K562 (cell line): ENCODE measurements around the gene CHST8. TPM values are rescaled to one million over a fixed set of nuclear protein-coding genes. Genes with fewer than 3 reads are reported as not detected.

ENCODE experiments used
- ATAC-seq: fragments of 200-7000 bp; cut with Tn5 transposase; 3 replicates; pipeline ENCODE4 v1.9.1; 2020; ENCODE audit warnings: moderate library complexity
- BruUV-seq: library from RNA; stranded (reverse); fragments of 400-500 nt; replicated peaks from 2 replicates; lab custom pipeline; 2021; lab: Mats Ljungman, UMichigan
- CTCF ChIA-PET: fragments of 300-600 bp; formaldehyde crosslinking; extraction: SDS; loops from one replicate; lab custom pipeline; 2021; ENCODE audit warnings: low intra/inter-chr PET ratio; lab: Yijun Ruan, JAX
- POLR2A ChIA-PET: fragments of 300-600, 350-650 bp; sonication (Branson Sonifier 250); formaldehyde crosslinking; extraction: SDS; loops from one replicate; lab custom pipeline; 2021; ENCODE audit warnings: antibody characterized with exemption, inconsistent platforms; lab: Yijun Ruan, JAX
- DNase-seq, 4 experiments: peaks; one replicate each; pipeline versions ENCODE4 v3.0.0 to v3.0.0-alpha.2; 2011 to 2018; ENCODE audit warnings: low spot score in 3 of 4, mixed read lengths in 3 of 4; ENCODE audit errors: extremely low read depth in 1 of 4
- FAIRE-seq: peaks from 2 replicates; lab custom pipeline; 2011; peaks lifted over from hg19 to GRCh38; lab: Jason Lieb, UNC
- H2AFZ ChIP-seq: 2 replicates; pipeline ENCODE4 v1.6.0; 2011; ENCODE audit warnings: low read depth, low read length, control low read depth, inconsistent platforms
- H3K27ac ChIP-seq: fragments of 200-600 bp; 3 replicates; pipeline ENCODE4 v1.8.0; 2011; ENCODE audit warnings: low read depth, mild to moderate bottlenecking, control low read depth, inconsistent platforms, low read length, moderate library complexity, mixed read lengths; ENCODE audit errors: extremely low read depth
- H3K27me3 ChIP-seq, 2 experiments: fragments of 300-600 bp in 1 of 2; 2 replicates in 1 of 2; 3 replicates in 1 of 2; pipeline versions ENCODE4 v1.6.0 to v1.8.0; 2011; ENCODE audit warnings: inconsistent platforms in 2 of 2, low read length in 2 of 2, mild to moderate bottlenecking in 1 of 2, mixed read lengths in 1 of 2, moderate library complexity in 1 of 2; ENCODE audit not compliant: control insufficient read depth in 2 of 2, insufficient read depth in 2 of 2
- H3K36me3 ChIP-seq: fragments of 300-600 bp; 3 replicates; pipeline ENCODE4 v1.8.0; 2011; ENCODE audit warnings: mild to moderate bottlenecking, low read length, inconsistent platforms; ENCODE audit not compliant: control insufficient read depth, insufficient read depth
- H3K4me1 ChIP-seq, 2 experiments: fragments of 200-600 bp in 1 of 2; replicated peaks in 1 of 2; 2 replicates in 1 of 2; 3 replicates in 1 of 2; pipeline versions ENCODE4 v1.5.1 to v1.8.0; 2011; ENCODE audit warnings: inconsistent platforms in 2 of 2, low read length in 2 of 2, mild to moderate bottlenecking in 1 of 2, mixed read lengths in 1 of 2, moderate library complexity in 1 of 2; ENCODE audit not compliant: control insufficient read depth in 2 of 2, insufficient read depth in 2 of 2
- H3K4me2 ChIP-seq: 2 replicates; pipeline ENCODE4 v1.6.1; 2011; ENCODE audit warnings: low read length, control low read depth, inconsistent platforms, mixed read lengths; ENCODE audit not compliant: insufficient read depth
- H3K4me3 ChIP-seq: fragments of 200-600 bp; sonication (generic), shearing (Covaris generic); 2 replicates; pipeline ENCODE4 v1.5.1; 2016; ENCODE audit warnings: control low read depth, inconsistent platforms
- H3K79me2 ChIP-seq: fragments of 200-600 bp; 3 replicates; pipeline ENCODE4 v1.8.0; 2011; ENCODE audit warnings: low read length, inconsistent platforms; ENCODE audit not compliant: control insufficient read depth, insufficient read depth
- H3K9ac ChIP-seq, 2 experiments: 2 replicates each; pipeline versions ENCODE4 v1.6.0 to v1.6.1; 2011; ENCODE audit warnings: low read depth in 2 of 2, low read length in 2 of 2, control low read depth in 1 of 2, inconsistent platforms in 1 of 2, mild to moderate bottlenecking in 1 of 2, mixed read lengths in 1 of 2; ENCODE audit not compliant: insufficient read depth in 1 of 2
- H3K9me1 ChIP-seq: one replicate; pipeline ENCODE4 v1.6.0; 2011; ENCODE audit warnings: inconsistent platforms, mild to moderate bottlenecking, low read length, moderate library complexity; ENCODE audit not compliant: control insufficient read depth, insufficient read depth
- H3K9me3 ChIP-seq: replicated peaks from 2 replicates; pipeline ENCODE4 v1.5.1; 2011; ENCODE audit warnings: low read depth, low read length, inconsistent platforms; ENCODE audit not compliant: control insufficient read depth, insufficient read depth
- H4K20me1 ChIP-seq: replicated peaks from 2 replicates; pipeline ENCODE4 v1.6.1; 2011; ENCODE audit warnings: low read length, inconsistent platforms, mixed read lengths; ENCODE audit not compliant: control insufficient read depth, insufficient read depth
- ARID2 ChIP-seq: fragments of 450-650 bp; IDR thresholded peaks from 2 replicates; pipeline ENCODE4 v1.6.1; 2017; ENCODE audit warnings: antibody characterized with exemption, mild to moderate bottlenecking
- ATF7 ChIP-seq: fragments of 450-650 bp; IDR thresholded peaks from 2 replicates; pipeline ENCODE4 v1.7.1; 2014; ENCODE audit warnings: mild to moderate bottlenecking, moderate library complexity
- CREB5 ChIP-seq: fragments of 250-450 bp; sonication (Bioruptor Pico); IDR thresholded peaks from 2 replicates; pipeline ENCODE4 v1.5.0; 2020; ENCODE audit warnings: mild to moderate bottlenecking
- NFIC ChIP-seq: fragments of 450-650 bp; IDR thresholded peaks from 2 replicates; pipeline ENCODE4 v1.6.1; 2017; ENCODE audit warnings: mild to moderate bottlenecking, inconsistent platforms
- PHB ChIP-seq: fragments of 250-450 bp; sonication (Bioruptor Pico); IDR thresholded peaks from 2 replicates; pipeline ENCODE4 v1.5.0; 2021
- SPI1 ChIP-seq: IDR thresholded peaks from 2 replicates; pipeline ENCODE4 v1.6.1; 2011; ENCODE audit warnings: low read depth, low read length, control low read depth, borderline replicate concordance
- WGBS: fragments of 100-300 bp; shearing (Covaris generic); methylation state at CpG from one replicate; pipeline ENCODE4 v1.1.6; 2016; ENCODE audit warnings: low coverage, mixed read lengths; ENCODE audit not compliant: insufficient coverage; ENCODE audit errors: missing lambda C conversion rate; 5-methylcytosine and 5-hydroxymethylcytosine counted together
- in situ Hi-C: fragments of 300-500 bp; cut with MboI; formaldehyde crosslinking; loops from 4 replicates; pipeline ENCODE4 v1.15.0; 2018; ENCODE audit warnings: inconsistent platforms, mixed read lengths
- intact Hi-C: fragments of 100-400 bp; cut with micrococcal nuclease; formaldehyde crosslinking; loops from 2 replicates; pipeline ENCODE4 v1.14.2; 2022
- polyA plus RNA-seq, 8 experiments: library from polyadenylated mRNA; depleted of rRNA in 4 of 8; stranded (reverse) in 5 of 8; unstranded in 3 of 8; fragments of >200 nt; fragmentation: Nextera tagmentation in 2 of 8; fragmentation: Illumina TruSeq in 1 of 8; extraction: Ambion mirVana in 2 of 8; extraction: Trizol in 1 of 8; gene quantifications; 2 replicates each; pipeline versions ENCODE4 v1.2.1 to v1.2.3, GENCODE V29; 2011 to 2014; ENCODE audit warnings: inconsistent platforms in 1 of 8, missing spikeins in 1 of 8
- total RNA-seq, 7 experiments: library from RNA; depleted of rRNA in 6 of 7; stranded (reverse); fragments of >200 nt in 6 of 7; fragmentation: Illumina TruSeq in 2 of 7; extraction: Trizol in 2 of 7; gene quantifications; 2 replicates each; pipeline versions ENCODE4 v1.2.1 to v1.2.3, GENCODE V29; 2011 to 2021; ENCODE audit warnings: low replicate concordance in 1 of 7

The CHST8 gene
- total and polyA plus RNA-seq, 9 of the 15 experiments (the other 6 are each of a cell fraction or from before 2014, with no cell fraction given), result 0.11 TPM; not detected in 8

- no peak for TF ChIP-seq CREB5 (CRISPR knock-in tag)
- TF ChIP-seq ATF7, result no peak
- no peak for TF ChIP-seq SPI1
Observed at GRCh38 chr19:33634361-33635091, 12.8 kb downstream of the CHST8 start (continued).

GRCh38 chr19:33638167-33639034, 16.6 kb downstream of the CHST8 start:
- WGBS, result under 1% methylated on average over 15 of the region's 15 CpGs
- H3K9me1 ChIP-seq, result no peaks in the 10 kb centered on the region
- no peaks in the 10 kb centered on the region for H3K79me2 ChIP-seq
- ChIA-PET CTCF (no interaction called here), POLR2A (interaction anchor here (0.7 kb wide), 1 partner anchor 10 kb away, joined by 5 read pairs; no protein-coding TSS in a partner anchor)
- no TSS peak for BruUV-seq
- ATAC-seq (no peak), DNase-seq (no peak), FAIRE-seq (no peak)
- intact Hi-C loops (no loop called here), in situ Hi-C loops (no loop called here)
- H3K36me3 ChIP-seq, result no peaks in the 10 kb centered on the region
- peaks cover 17 to 44% of the 10 kb centered on the region in 2 experiments; a peak in 3 of 5 replicates for H3K27me3 ChIP-seq
- no peak overlapping the region for H3K4me2 ChIP-seq
- no peak overlapping the region for H3K4me3 ChIP-seq
- no peaks in the 10 kb centered on the region for H3K4me1 ChIP-seq
- H3K9me3 ChIP-seq, result no peaks in the 10 kb centered on the region
- 0 out of 2 replicates have a peak, but pooled peaks cover 5% of the 10 kb centered on the region for H4K20me1 ChIP-seq
- H3K9ac ChIP-seq, result no peak overlapping the region
- peak; percentile 43; the same call in 1 of the 2 replicates for TF ChIP-seq NFIC
- no peak for TF ChIP-seq PHB (CRISPR knock-in tag)
- no peak for TF ChIP-seq ARID2
- H3K27ac ChIP-seq, result no peak overlapping the region
- no peak overlapping the region for H2AFZ ChIP-seq
